HEK293 (cell line): Measurements from ENCODE around the gene ANO8.
A peak's percentile ranks its signal among the peaks of the same experiment; 100 is the strongest.

ENCODE experiments used
- CTCF ChIA-PET: fragments of 350-600 bp; formaldehyde crosslinking; extraction: SDS; loops from one replicate; lab custom pipeline; 2021; ENCODE audit warnings: antibody characterized with exemption; lab: Yijun Ruan, JAX
- POLR2A ChIA-PET: fragments of 300-600 bp; formaldehyde crosslinking; extraction: SDS; loops from one replicate; lab custom pipeline; 2020; ENCODE audit warnings: antibody characterized with exemption, inconsistent platforms; lab: Yijun Ruan, JAX
- H3K27ac ChIP-seq: fragments of 200-500 bp; sonication (Bioruptor generic); 2 replicates; pipeline ENCODE4 v1.5.1; 2014; ENCODE audit warnings: low read depth, low read length, control low read depth, inconsistent platforms; ENCODE audit errors: extremely low read depth
- H3K36me3 ChIP-seq, 2 experiments: fragments of 200-500 bp in 1 of 2; sonication (Bioruptor generic) in 1 of 2; 1 replicate in 1 of 2; 2 replicates in 1 of 2; pipeline ENCODE4 v1.5.1; 2014 to 2017; ENCODE audit warnings: inconsistent platforms in 2 of 2, low read length in 2 of 2; ENCODE audit not compliant: control insufficient read depth in 2 of 2, insufficient read depth in 1 of 2
- H3K4me1 ChIP-seq: fragments of 200-500 bp; sonication (Bioruptor generic); 2 replicates; pipeline ENCODE4 v1.5.1; 2014; ENCODE audit warnings: mild to moderate bottlenecking, low read length, inconsistent platforms; ENCODE audit not compliant: control insufficient read depth, insufficient read depth
- H3K4me3 ChIP-seq: 2 replicates; pipeline ENCODE4 v1.5.1; 2011; ENCODE audit warnings: low read depth, mild to moderate bottlenecking, control low read depth, low read length, moderate library complexity
- H3K9me3 ChIP-seq: fragments of 200-500 bp; sonication (Bioruptor generic); 2 replicates; pipeline ENCODE4 v1.5.1; 2014; ENCODE audit warnings: low read depth, low read length, inconsistent platforms; ENCODE audit not compliant: control insufficient read depth, insufficient read depth
- AEBP2 ChIP-seq: fragments of 450-650 bp; formaldehyde crosslinking; IDR thresholded peaks from 2 replicates; pipeline ENCODE4 v1.5.1; 2016; ENCODE audit warnings: missing biosample characterization, missing genetic modification characterization, borderline replicate concordance
- BCL6B ChIP-seq: fragments of 450-650 bp; formaldehyde crosslinking; IDR thresholded peaks from 2 replicates; pipeline ENCODE4 v1.5.1; 2017; ENCODE audit warnings: missing biosample characterization, missing genetic modification characterization
- EGR2 ChIP-seq: fragments of 450-650 bp; formaldehyde crosslinking; IDR thresholded peaks from 2 replicates; pipeline ENCODE4 v1.5.1; 2016; ENCODE audit warnings: low read depth, missing biosample characterization, missing genetic modification characterization
- GLIS2 ChIP-seq: fragments of 450-650 bp; formaldehyde crosslinking; IDR thresholded peaks from 2 replicates; pipeline ENCODE4 v1.5.1; 2016; ENCODE audit warnings: missing biosample characterization, missing genetic modification characterization
- HIC1 ChIP-seq: fragments of 450-650 bp; formaldehyde crosslinking; IDR thresholded peaks from 2 replicates; pipeline ENCODE4 v1.5.1; 2016; ENCODE audit warnings: missing biosample characterization, missing genetic modification characterization
- INSM2 ChIP-seq: fragments of 450-650 bp; formaldehyde crosslinking; IDR thresholded peaks from 2 replicates; pipeline ENCODE4 v1.5.1; 2016; ENCODE audit warnings: missing biosample characterization, missing genetic modification characterization
- SETDB1 ChIP-seq: IDR thresholded peaks from one replicate; pipeline ENCODE4 v1.6.1; 2017; ENCODE audit warnings: mild to moderate bottlenecking, low read length, moderate library complexity, mixed read lengths; ENCODE audit not compliant: insufficient read length
- ZBTB11 ChIP-seq: fragments of 450-650 bp; formaldehyde crosslinking; conservative IDR thresholded peaks from 2 replicates; pipeline ENCODE4 v1.5.1; 2016; ENCODE audit warnings: low read depth, missing biosample characterization, missing genetic modification characterization
- ZFHX2 ChIP-seq: fragments of 450-650 bp; formaldehyde crosslinking; conservative IDR thresholded peaks from 2 replicates; pipeline ENCODE4 v1.5.1; 2016; ENCODE audit warnings: missing biosample characterization, missing genetic modification characterization
- ZNF146 ChIP-seq: fragments of 450-650 bp; formaldehyde crosslinking; IDR thresholded peaks from 2 replicates; pipeline ENCODE4 v1.5.1; 2016; ENCODE audit warnings: missing biosample characterization, missing genetic modification characterization
- ZNF26 ChIP-seq: fragments of 450-650 bp; formaldehyde crosslinking; IDR thresholded peaks from 2 replicates; pipeline ENCODE4 v1.5.1; 2016; ENCODE audit warnings: missing biosample characterization, missing genetic modification characterization
- ZNF292 ChIP-seq: fragments of 450-650 bp; formaldehyde crosslinking; IDR thresholded peaks from 2 replicates; pipeline ENCODE4 v1.5.1; 2016; ENCODE audit warnings: low read depth, missing biosample characterization, missing genetic modification characterization, borderline replicate concordance
- ZSCAN18 ChIP-seq: fragments of 450-650 bp; formaldehyde crosslinking; IDR thresholded peaks from 2 replicates; pipeline ENCODE4 v1.5.1; 2016; ENCODE audit warnings: missing biosample characterization, missing genetic modification characterization
- TF ChIP-seq, protein P1 (sequence below): fragments of 450-650 bp; formaldehyde crosslinking; IDR thresholded peaks from 2 replicates; pipeline ENCODE4 v1.5.1; 2017; ENCODE audit warnings: missing biosample characterization, mild to moderate bottlenecking, missing genetic modification characterization, moderate library complexity

ANO8 gene

GRCh38 chr19:17334414-17335409, at the start of gene ANO8 (continued):
- TF ChIP-seq ZNF26 (0 out of 2 replicates have a peak, but pooled peaks have one; percentile 18), ZNF146 (tag by site-specific recombination) (peak; percentile 90), EGR2 (tag by site-specific recombination) (peak; percentile 90), HIC1 (peak; percentile 63; the same call in 1 of the 2 replicates), AEBP2 (tag by site-specific recombination) (no peak), BCL6B (no peak)

DNA sequence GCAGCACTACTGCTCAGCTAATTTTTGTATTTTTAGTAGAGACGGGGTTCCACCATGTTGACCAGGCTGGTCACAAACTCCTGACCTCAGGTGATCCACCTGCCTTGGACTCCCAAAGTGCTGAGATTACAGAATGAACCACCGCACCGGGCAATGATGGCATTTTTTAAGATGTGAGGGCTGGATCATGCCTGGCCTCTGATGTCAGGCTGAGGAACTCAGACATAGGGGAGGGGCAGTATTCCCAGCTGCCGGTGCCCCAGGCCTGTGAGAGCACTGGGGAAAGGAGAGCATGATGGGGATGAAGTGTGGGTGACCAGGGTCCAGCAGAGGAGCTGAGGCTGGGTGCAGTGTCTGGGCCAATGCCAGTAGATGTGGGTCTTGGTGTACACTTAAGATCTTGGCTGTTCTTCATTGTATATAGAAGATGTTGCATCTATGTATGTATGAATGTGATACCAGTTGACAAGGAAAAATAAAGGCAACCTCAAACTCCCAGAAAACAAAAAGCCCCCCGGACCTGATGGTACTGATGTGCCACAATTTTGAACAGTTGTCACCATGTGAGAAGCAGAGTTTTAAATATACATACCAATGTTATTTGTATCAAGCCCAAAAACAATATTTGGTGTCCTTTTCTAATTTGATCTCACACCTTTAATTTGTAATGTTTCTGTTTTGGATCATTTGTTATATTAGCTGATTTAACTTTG, 45.9 kb upstream of the ANO8 start:
- POLR2A ChIA-PET: interaction anchor here (0.6 kb wide), 1 partner anchor 1658 kb away, joined by 4 read pairs; no protein-coding TSS in a partner anchor
- no peaks in the 10 kb centered on the region for H3K9me3 ChIP-seq
- CTCF ChIA-PET: interaction anchor here (0.7 to 1.1 kb wide), 2 partner anchors 8 to 610 kb away, joined by 3 read pairs; no protein-coding TSS in a partner anchor
- TF ChIP-seq SETDB1: peak; percentile 73
- no peak for TF ChIP-seq ZNF292
- H3K4me3 ChIP-seq: no peak overlapping the region
- no peaks in the 10 kb centered on the region for H3K36me3 ChIP-seq
- H3K4me1 ChIP-seq: no peaks in the 10 kb centered on the region
- H3K27ac ChIP-seq: no peak overlapping the region

- Histone ChIP-seq H3K9me3 (no peaks in the 10 kb centered on the region), H3K4me3 (no peak overlapping the region), H3K4me1 (no peaks in the 10 kb centered on the region), H3K36me3 (no peaks in the 10 kb centered on the region), H3K27ac (no peak overlapping the region)
- ChIA-PET POLR2A (no interaction called here), CTCF (no interaction called here)
- TF ChIP-seq INSM2 (tag by site-specific recombination) (no peak), ZFHX2 (tag by site-specific recombination) (no peak), ZSCAN18 (tag by site-specific recombination) (no peak), ZBTB11 (tag by site-specific recombination) (no peak), GLIS2 (no peak)
- TF ChIP-seq, protein P1, sequence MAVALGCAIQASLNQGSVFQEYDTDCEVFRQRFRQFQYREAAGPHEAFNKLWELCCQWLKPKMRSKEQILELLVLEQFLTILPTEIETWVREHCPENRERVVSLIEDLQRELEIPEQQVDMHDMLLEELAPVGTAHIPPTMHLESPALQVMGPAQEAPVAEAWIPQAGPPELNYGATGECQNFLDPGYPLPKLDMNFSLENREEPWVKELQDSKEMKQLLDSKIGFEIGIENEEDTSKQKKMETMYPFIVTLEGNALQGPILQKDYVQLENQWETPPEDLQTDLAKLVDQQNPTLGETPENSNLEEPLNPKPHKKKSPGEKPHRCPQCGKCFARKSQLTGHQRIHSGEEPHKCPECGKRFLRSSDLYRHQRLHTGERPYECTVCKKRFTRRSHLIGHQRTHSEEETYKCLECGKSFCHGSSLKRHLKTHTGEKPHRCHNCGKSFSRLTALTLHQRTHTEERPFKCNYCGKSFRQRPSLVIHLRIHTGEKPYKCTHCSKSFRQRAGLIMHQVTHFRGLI: peak; percentile 88
These were observed 44.6 kb upstream of the ANO8 start for GRCh38 chr19:17379221-17379631.
